Measurements from ENCODE around the gene PSORS1C1. TPM values are rescaled to one million over a fixed set of nuclear protein-coding genes. Genes with fewer than 3 reads are reported as not detected.
"Not testable (repeated sequence)": the region's sequence is repeated elsewhere in the genome, so short reads cannot be mapped to it uniquely, and the experiment has no call there.

The PSORS1C1 gene
- total RNA-seq, 1 donor from 2014 or later: 1.2 TPM

GRCh38 chr6:31169123-31169857 is 54.7 kb downstream of the PSORS1C1 start:
- ATAC-seq (ENCODE audit: poor library complexity) (no peak), DNase-seq (no peak)
- intact Hi-C loops (cut with DNase I): no loop called here

- ATAC-seq (ENCODE audit: poor library complexity); DNase-seq; intact Hi-C loops (cut with DNase I): not testable (repeated sequence)
These were observed 55.4 kb downstream of the PSORS1C1 start for GRCh38 chr6:31169858-31170599.

GRCh38 chr6:31170600-31170881 is 55.9 kb downstream of the PSORS1C1 start, which contains the start of gene POU5F1:
Gene POU5F1, minus strand, starts transcription at chr6:31170682. Its CDS starts 62 bp downstream, at chr6:31170620.
- intact Hi-C loops (cut with DNase I): no loop called here
- DNase-seq (no peak), ATAC-seq (ENCODE audit: poor library complexity) (no peak)

GRCh38 chr6:31170987-31171671 is 56.5 kb downstream of the PSORS1C1 start:
- DNase-seq (no peak), ATAC-seq (ENCODE audit: poor library complexity) (no peak)
- intact Hi-C loops (cut with DNase I): no loop called here

- intact Hi-C loops (cut with DNase I): no loop called here
- no peak for ATAC-seq (ENCODE audit: poor library complexity)
- no peak for DNase-seq
These were observed 57.6 kb downstream of the PSORS1C1 start for GRCh38 chr6:31171931-31172905.

- intact Hi-C loops (cut with DNase I): no loop called here
- DNase-seq (no peak), ATAC-seq (ENCODE audit: poor library complexity) (no peak)
These were observed 58.4 kb downstream of the PSORS1C1 start for GRCh38 chr6:31172973-31173384.

GRCh38 chr6:31173406-31173805 is 58.8 kb downstream of the PSORS1C1 start:
- ATAC-seq (ENCODE audit: poor library complexity) (no peak), DNase-seq (no peak)
- intact Hi-C loops (cut with DNase I): no loop called here

GRCh38 chr6:31174378-31174777 is 59.8 kb downstream of the PSORS1C1 start:
- no peak for ATAC-seq (ENCODE audit: poor library complexity)

GRCh38 chr6:31175971-31176370 is 61.4 kb downstream of the PSORS1C1 start:
- intact Hi-C loops (cut with DNase I): no loop called here
- DNase-seq (no peak), ATAC-seq (ENCODE audit: poor library complexity) (no peak)

More at GRCh38 chr6:31174378-31174777, 59.8 kb downstream of the PSORS1C1 start:
- intact Hi-C loops (cut with DNase I): no loop called here
- DNase-seq: no peak

GRCh38 chr6:31178143-31179041 is 63.8 kb downstream of the PSORS1C1 start:
- DNase-seq: no peak
- intact Hi-C loops (cut with DNase I): no loop called here
- ATAC-seq (ENCODE audit: poor library complexity): no peak

- ATAC-seq (ENCODE audit: poor library complexity) (no peak), DNase-seq (no peak)
- intact Hi-C loops (cut with DNase I): no loop called here
These were observed 64.4 kb downstream of the PSORS1C1 start for GRCh38 chr6:31179042-31179386.

GRCh38 chr6:31179896-31180295 is 65.3 kb downstream of the PSORS1C1 start:
- intact Hi-C loops (cut with DNase I): no loop called here
- no peak for ATAC-seq (ENCODE audit: poor library complexity)
- DNase-seq: no peak

- intact Hi-C loops (cut with DNase I): no loop called here
- DNase-seq (peak; percentile 82), ATAC-seq (ENCODE audit: poor library complexity) (peak; percentile 97)
These were observed 65.9 kb downstream of the PSORS1C1 start for GRCh38 chr6:31180500-31180899.

GRCh38 chr6:31183287-31183686 is 68.7 kb downstream of the PSORS1C1 start:
- ATAC-seq (ENCODE audit: poor library complexity); DNase-seq; intact Hi-C loops (cut with DNase I): not testable (repeated sequence)

- intact Hi-C loops (cut with DNase I); ATAC-seq (ENCODE audit: poor library complexity); DNase-seq: not testable (repeated sequence)
These were observed 69.3 kb downstream of the PSORS1C1 start for GRCh38 chr6:31183859-31184258.

GRCh38 chr6:31185695-31186051 is 71.1 kb downstream of the PSORS1C1 start:
- intact Hi-C loops (cut with DNase I); ATAC-seq (ENCODE audit: poor library complexity); DNase-seq: not testable (repeated sequence)

GRCh38 chr6:31186052-31186734 is 71.6 kb downstream of the PSORS1C1 start:
- ATAC-seq (ENCODE audit: poor library complexity): peak; percentile 67

More at GRCh38 chr6:31186052-31186734, 71.6 kb downstream of the PSORS1C1 start:
- peak; percentile 90 for DNase-seq
- intact Hi-C loops (cut with DNase I): no loop called here
